Measurements from ENCODE around the gene STEAP4. TPM values are rescaled to one million over a fixed set of nuclear protein-coding genes. Genes with fewer than 3 reads are reported as not detected.
"Not testable (repeated sequence)": the region's sequence is repeated elsewhere in the genome, so short reads cannot be mapped to it uniquely, and the experiment has no call there.

The STEAP4 gene
- total RNA-seq, 1 donor from 2014 or later: not detected

DNA sequence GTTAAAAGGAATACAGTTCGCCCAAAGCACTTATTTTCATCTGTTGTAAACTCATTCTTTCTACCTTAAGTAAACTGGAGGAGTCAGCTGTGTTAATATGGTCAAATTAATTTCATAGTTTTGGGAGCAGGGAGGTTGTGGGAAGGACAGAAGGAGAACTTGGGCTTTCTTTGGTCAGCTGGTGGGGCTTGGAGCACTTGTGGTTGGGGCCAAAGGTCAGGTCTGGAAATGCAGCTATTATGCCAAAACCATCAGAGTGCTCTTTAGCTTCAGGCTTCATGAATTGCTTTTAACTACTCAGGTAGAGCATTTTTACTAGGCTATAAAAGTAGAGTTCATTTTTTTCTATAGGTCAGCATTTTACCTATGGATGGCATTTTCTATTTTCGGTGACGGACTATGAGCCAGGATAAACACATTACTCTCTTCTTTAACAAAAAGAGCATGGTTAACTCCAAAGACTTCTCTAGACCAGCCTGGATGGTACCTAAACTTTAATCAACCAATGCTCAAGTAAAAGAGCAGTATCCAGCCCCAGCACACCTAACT lies 30.0 kb downstream of the STEAP4 start:
- no peaks in the 10 kb centered on the region for H3K36me3 Mint-ChIP-seq (ENCODE audit: low read depth)
- H3K27ac Mint-ChIP-seq (ENCODE audit: unreplicated experiment): no peak overlapping the region
- H3K27me3 Mint-ChIP-seq (ENCODE audit: low read depth): no peaks in the 10 kb centered on the region
- H3K4me1 Mint-ChIP-seq: no peaks in the 10 kb centered on the region
- TF ChIP-seq, protein P1, sequence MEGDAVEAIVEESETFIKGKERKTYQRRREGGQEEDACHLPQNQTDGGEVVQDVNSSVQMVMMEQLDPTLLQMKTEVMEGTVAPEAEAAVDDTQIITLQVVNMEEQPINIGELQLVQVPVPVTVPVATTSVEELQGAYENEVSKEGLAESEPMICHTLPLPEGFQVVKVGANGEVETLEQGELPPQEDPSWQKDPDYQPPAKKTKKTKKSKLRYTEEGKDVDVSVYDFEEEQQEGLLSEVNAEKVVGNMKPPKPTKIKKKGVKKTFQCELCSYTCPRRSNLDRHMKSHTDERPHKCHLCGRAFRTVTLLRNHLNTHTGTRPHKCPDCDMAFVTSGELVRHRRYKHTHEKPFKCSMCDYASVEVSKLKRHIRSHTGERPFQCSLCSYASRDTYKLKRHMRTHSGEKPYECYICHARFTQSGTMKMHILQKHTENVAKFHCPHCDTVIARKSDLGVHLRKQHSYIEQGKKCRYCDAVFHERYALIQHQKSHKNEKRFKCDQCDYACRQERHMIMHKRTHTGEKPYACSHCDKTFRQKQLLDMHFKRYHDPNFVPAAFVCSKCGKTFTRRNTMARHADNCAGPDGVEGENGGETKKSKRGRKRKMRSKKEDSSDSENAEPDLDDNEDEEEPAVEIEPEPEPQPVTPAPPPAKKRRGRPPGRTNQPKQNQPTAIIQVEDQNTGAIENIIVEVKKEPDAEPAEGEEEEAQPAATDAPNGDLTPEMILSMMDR (conservative IDR thresholded peaks at IDR 0.05): no peak
- H3K9me3 Mint-ChIP-seq: no peaks in the 10 kb centered on the region
- DNase-seq (ENCODE audit: low read depth, low spot score): no peak
- no peak overlapping the region for H3K4me3 Mint-ChIP-seq

DNA sequence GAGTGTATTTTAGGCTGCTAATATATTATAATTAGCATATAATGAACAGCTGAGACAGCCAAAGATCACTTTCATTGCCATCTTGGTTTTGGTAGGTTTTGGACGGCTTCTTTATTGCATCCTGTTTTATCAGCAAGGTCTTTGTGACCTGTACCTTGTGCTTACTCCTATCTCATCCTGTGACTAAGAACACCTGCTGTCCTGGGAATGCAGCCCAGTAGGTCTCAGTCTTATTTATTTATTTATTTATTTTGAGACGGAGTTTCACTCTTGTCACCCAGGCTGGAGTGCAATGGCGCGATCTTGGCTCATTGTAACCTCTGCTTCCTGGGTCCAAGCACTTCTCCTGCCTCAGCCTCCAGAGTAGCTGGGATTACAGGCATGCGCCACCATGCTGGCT lies 31.8 kb downstream of the STEAP4 start:
- not testable (repeated sequence) for H3K4me1 Mint-ChIP-seq; H3K27ac Mint-ChIP-seq (ENCODE audit: unreplicated experiment); H3K4me3 Mint-ChIP-seq; H3K27me3 Mint-ChIP-seq (ENCODE audit: low read depth); DNase-seq (ENCODE audit: low read depth, low spot score); H3K9me3 Mint-ChIP-seq; H3K36me3 Mint-ChIP-seq (ENCODE audit: low read depth)

DNA sequence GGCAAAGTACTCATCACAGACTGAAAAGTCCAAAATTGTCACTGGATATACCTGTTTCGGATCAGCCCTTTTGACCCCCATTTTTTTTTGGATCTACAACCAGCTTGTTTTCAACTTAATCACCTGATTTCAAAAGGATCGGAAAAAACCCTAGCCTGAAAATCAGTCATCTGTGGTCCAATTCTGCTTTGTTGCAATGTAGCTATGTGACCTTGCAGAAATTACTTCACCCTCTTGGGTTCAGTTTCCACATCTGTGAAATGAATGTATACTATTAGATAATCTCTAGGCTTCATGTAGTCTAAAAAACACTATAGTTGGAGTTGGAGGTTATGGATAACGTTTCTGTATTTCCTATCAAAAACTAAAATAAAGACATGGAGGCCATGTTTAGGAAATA lies 37.1 kb downstream of the STEAP4 start:
- Mint-ChIP-seq H3K27me3 (ENCODE audit: low read depth) (no peaks in the 10 kb centered on the region), H3K4me3 (no peak overlapping the region), H3K27ac (ENCODE audit: unreplicated experiment) (no peak overlapping the region), H3K4me1 (no peaks in the 10 kb centered on the region), H3K9me3 (peaks cover 9% of the 10 kb centered on the region), H3K36me3 (ENCODE audit: low read depth) (peaks cover 8% of the 10 kb centered on the region)
- DNase-seq (ENCODE audit: low read depth, low spot score): no peak
- TF ChIP-seq, protein P1 (conservative IDR thresholded peaks at IDR 0.05): no peak

DNA sequence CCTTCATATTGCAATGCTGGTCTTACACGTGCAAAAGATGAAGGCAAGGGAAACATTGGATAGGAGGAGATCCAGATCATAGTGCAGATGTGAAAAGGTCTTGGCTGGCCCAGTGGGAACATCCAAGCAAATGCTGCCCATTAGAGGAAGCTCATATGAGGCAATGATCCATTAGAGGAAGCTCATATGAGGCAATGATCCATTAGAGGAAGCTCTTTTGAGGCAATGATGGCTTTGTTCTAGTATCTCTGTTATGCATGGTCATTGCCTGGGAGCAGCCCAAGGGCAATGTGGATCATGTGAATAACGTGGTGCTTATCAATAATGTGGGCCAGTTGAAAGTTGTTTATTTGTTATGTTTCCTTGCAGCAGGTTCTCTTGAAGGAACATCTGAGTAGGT lies 37.8 kb downstream of the STEAP4 start:
- Mint-ChIP-seq H3K4me1 (no peaks in the 10 kb centered on the region), H3K27me3 (ENCODE audit: low read depth) (no peaks in the 10 kb centered on the region), H3K4me3 (no peak overlapping the region), H3K9me3 (peaks cover 9% of the 10 kb centered on the region), H3K27ac (ENCODE audit: unreplicated experiment) (no peak overlapping the region), H3K36me3 (ENCODE audit: low read depth) (peaks cover 8% of the 10 kb centered on the region)
- TF ChIP-seq, protein P1 (conservative IDR thresholded peaks at IDR 0.05): no peak
- no peak for DNase-seq (ENCODE audit: low read depth, low spot score)

DNA sequence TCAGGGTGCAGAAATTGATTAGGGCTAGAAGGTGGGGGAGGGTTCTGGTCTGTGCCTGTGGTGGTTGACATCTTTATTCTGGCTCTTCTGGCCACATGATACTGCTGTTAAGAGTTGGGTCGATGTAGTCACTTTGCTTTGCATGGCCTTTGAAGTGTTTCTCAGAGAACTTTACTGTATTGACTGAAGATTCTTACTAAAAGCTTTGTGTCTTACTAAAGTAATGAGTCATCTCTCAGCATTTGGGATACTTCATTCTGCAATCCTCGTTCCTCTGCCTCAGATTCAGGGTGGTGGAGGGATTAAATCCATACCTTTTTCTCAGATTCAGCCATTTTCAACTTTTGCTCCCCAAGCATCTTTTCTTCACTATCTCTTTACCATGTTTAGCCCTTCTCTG lies 38.6 kb downstream of the STEAP4 start:
- H3K4me3 Mint-ChIP-seq: no peak overlapping the region
- TF ChIP-seq, protein P1 (conservative IDR thresholded peaks at IDR 0.05): no peak
- H3K27ac Mint-ChIP-seq (ENCODE audit: unreplicated experiment): no peak overlapping the region
- no peaks in the 10 kb centered on the region for H3K27me3 Mint-ChIP-seq (ENCODE audit: low read depth)
- H3K4me1 Mint-ChIP-seq: no peaks in the 10 kb centered on the region
- peaks cover 9% of the 10 kb centered on the region for H3K9me3 Mint-ChIP-seq
- peaks cover 8% of the 10 kb centered on the region for H3K36me3 Mint-ChIP-seq (ENCODE audit: low read depth)
- no peak for DNase-seq (ENCODE audit: low read depth, low spot score)

DNA sequence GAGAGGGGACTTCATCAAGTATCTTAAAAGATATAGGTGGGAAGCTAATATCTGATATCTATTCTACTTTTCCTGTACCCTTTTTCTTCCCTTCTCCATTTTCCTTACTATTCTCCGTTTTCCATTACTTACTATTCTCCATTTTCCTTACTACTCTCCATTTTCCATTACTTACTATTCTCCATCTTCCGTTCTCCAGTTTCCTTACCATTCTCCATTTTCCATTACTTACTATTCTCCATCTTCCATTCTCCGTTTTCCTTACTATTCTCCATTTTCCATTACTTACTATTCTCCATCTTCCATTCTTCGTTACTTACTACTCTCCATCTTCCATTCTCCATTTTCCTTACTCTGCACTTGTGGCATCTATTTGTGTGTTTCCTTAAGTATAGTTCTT lies 39.3 kb downstream of the STEAP4 start:
- H3K4me1 Mint-ChIP-seq: no peaks in the 10 kb centered on the region
- no peak for DNase-seq (ENCODE audit: low read depth, low spot score)
- H3K4me3 Mint-ChIP-seq: no peak overlapping the region
- no peak overlapping the region for H3K27ac Mint-ChIP-seq (ENCODE audit: unreplicated experiment)
- H3K36me3 Mint-ChIP-seq (ENCODE audit: low read depth): peaks cover 8% of the 10 kb centered on the region
- TF ChIP-seq, protein P1 (conservative IDR thresholded peaks at IDR 0.05): no peak
- H3K9me3 Mint-ChIP-seq: peaks cover 9% of the 10 kb centered on the region
- no peaks in the 10 kb centered on the region for H3K27me3 Mint-ChIP-seq (ENCODE audit: low read depth)

DNA sequence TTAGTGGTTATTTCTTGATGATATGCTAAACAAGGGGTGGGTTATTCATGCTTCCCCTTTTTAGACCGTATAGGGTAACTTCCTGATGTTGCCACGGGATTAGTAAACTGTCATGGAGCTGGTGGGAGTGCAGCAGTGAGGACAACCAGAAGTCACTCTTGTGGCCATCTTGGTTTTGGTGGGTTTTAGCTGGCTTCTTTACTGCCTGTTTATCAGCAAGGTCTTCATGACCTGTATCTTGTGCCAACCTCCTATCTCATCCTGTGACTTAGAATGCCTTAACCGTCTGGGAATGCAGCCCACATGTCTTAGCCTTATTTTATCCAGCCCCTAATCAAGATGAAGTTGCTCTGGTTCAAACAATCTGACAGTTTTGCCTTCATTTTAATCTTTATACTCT lies 41.7 kb downstream of the STEAP4 start:
- not testable (repeated sequence) for H3K9me3 Mint-ChIP-seq; H3K36me3 Mint-ChIP-seq (ENCODE audit: low read depth); DNase-seq (ENCODE audit: low read depth, low spot score); H3K27ac Mint-ChIP-seq (ENCODE audit: unreplicated experiment); H3K27me3 Mint-ChIP-seq (ENCODE audit: low read depth); H3K4me3 Mint-ChIP-seq; H3K4me1 Mint-ChIP-seq
